Inflammatory macrophage treated with lipopolysaccharide for 1 hour (primary cell): ENCODE data around the gene PTPA.

ENCODE experiments used
- DNase-seq, 2 donors: peaks; one replicate each; pipeline ENCODE4 v3.0.0-alpha.2; 2020 to 2022

PTPA gene

DNA sequence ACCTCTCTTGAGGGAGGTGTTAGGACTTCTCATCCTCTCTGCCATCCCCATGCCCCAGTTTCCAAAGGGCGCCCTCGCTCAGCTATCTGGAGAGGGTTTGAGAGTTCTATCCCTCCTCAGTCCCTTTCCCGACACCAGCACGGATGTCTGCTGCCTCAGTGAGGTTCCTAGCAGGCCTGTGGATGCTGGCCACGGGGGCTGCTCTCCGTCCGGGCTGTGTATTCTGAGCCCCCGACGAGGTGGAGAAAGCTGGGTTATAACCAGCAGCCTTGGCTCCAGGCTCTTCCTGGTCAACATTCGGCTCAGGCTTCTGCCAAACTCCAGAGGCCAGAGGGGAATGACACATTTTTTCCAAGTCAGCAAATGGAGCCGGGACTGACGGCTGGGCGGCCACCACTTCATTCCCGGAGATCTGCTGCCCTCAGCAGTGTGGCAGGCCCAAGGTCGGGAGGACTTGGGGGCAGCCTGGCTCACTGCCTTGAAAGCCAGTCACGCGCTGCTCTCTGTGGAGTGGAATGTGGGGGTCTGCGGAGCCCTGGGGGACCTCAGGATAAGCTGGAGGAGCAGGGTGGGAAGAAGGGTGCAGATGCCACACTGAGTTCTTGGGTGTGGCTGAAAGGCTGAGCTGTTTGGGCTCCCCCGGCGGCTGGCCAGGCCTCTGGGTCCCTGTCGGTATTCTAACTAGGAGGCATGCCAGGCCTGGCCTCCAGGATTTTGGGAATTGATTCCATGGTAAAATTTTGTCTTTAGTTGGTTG is 27.4 kb downstream of the PTPA start:
- no peak for DNase-seq

DNA sequence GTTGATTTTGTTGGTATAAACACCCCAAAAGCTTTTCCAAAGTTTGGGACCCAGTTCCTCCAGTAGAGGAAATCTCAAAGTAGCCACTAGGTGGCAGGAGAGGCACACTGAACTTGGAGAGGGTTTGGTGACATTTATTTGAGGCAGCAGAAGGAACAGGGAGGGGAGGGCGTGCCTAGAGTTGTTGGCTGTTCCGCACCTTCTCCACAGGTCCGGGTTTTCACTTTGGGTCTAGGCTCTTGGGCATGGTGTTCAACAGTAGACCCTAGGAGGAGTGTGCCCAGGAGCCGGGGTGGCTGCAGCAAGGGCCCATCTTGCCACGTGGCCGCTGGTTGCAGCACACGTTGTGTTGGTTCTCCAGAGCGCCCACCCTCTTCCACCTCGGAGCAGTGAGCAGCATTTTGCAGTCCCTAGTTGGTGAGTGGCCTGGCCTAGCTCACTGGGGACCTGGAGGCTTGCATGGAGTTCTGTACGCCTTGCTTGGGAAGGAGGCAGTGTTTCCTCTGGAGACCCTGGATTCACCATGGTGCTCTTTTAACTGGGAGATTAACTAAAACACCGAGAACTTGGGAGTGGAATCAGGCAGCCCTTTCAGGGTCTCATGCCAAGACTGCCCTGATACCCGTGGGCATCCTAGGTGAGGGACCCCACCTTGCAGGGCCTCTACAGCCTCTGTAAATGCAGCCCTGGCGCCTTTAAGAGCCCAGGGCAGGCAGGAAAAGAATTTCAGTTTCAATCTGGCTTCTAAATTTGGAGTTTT is 28.2 kb downstream of the PTPA start:
- DNase-seq, result peak; percentile 67 to 96

DNA sequence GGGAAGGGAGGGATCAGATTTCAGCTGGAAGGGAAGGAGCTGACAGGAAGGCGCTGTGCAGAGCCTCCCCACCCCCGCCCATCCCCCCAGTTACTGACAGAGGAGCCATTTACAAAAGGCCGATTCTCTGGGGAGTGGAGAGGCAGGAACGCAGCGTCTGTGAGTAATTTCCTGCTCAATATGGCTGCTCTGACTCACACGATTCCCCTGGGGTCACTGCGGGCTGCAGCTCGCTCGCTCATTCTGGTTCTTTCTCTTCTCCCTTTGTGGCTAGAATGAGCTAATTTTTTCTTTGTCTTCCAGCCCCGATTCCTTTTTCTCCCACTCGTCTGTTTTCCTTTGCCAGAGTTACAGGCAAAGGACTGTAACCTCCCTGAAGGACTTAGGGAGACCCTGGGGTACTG is 28.8 kb downstream of the PTPA start:
- peak; percentile 86 to 88 for DNase-seq

DNA sequence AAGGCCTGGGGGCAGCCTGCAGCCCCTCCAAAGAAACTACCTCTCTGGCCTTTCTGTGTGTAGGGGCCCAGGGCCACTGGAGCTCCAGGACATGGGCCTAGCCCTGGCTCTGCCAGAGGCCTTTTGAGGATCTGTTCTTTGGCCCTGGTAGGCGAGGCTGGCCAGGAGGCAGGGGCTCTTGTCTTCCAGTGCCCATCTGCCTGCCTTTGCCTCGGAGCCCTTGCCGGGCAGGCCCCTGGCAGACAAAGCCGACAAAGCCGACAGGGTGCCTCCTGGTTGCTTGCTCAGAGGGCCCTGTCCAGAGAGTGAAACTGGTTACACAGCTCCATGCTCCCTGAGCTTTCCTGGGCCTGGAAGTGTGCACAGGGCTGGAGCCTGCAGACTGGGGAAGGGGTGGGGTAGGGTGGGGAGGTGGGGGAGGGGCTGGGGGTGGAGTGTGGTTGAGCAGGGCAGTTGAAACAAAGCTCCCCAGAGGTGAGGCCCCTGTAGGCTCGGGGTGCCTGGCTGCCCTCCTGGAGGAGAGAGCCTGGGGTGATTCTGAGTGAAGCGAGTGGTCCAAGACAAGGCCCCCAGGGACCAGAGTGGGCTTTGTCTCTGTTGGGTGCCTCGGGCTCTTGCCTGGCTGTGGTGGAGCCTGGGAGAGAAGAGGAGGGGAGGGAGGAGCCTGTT is 29.3 kb downstream of the PTPA start:
- DNase-seq, result peak in 1 of 2 donors; percentile 2

- peak; percentile 64 for DNase-seq
These were observed 30.1 kb downstream of the PTPA start for GRCh38 chr9:129141066-129142041.

DNA sequence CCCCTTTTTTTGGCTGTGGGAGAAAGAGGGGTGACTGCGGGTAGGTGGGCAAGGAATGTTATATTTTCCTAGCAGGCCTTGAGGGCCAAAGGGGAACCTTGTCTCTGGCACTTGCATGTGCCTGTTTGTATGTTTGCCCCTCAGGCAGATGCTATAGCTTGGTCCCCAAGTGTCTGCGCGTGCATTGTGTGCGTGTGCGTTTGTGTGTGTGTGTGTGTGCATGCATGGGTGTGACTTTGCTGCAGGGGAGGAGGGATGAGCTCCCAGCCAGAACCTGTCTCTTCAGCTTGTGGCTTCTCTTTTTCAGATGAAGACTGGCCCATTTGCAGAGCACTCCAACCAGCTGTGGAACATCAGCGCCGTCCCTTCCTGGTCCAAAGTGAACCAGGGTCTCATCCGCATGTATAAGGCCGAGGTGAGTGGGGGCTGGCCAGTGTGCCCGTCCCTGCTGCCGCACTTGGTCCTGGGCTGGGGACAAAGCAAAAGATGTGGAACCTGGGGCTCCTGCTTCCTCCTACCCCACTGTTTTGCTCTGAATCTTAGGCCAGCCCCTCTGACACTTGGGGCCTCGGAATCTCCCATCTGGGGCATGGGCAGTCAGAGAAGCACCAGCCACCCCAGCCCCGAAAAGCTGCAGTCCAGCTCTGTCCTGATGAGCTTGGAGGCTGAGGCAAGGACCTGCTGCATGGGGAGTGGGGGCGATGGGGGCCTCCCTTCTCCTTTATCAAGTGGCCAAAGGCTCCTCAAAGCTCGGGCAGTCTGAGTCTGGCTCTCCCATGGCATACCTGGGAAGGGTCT is 31.1 kb downstream of the PTPA start:
- no peak for DNase-seq

GRCh38 chr9:129143031-129143927 is 32.1 kb downstream of the PTPA start:
- DNase-seq, result peak; percentile 33 to 78

DNA sequence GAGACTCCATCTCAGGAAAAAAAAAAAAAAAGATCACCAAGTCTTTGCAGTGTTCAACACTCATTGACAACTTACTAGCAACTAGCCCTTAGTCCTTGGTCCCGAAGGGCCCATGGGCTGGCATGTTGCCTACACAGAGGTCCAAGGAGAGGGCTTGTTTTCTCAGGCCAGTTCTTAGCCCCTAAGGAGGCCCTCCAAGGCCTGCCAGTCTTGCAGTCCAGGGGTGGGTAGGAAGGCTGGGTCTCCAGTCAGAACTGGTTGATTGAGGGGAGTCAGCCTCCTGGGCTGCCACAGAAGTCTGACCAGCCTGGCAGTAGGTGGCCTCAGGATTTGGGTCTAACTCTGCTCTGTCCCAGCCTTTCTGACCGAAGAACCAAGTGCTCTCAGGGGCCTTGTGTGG is 34.1 kb downstream of the PTPA start:
- no peak for DNase-seq

DNA sequence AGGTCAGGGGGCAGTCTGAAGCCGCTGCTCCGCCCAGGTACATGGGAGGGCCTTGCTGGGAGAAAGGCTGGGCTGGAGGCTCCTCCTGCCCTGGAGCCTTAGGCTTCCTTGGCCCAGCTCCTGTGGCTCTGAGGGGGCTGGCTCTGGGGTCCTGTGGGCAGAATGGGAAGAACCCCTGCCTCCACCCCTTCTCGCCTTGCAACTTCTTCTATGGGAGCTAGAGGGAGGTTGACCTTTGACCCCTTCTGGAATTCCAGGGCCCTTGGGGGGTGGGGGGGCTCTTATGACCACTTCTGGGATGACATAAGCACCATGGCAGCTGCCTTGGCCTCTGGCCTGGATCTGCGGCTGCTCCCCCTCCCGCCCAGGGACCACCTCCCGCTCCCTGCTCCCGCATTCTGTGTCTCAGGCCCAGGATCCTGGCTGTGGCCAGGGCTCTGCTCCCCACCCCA is 34.7 kb downstream of the PTPA start:
- no peak for DNase-seq

- DNase-seq, result no peak
These were observed 35.3 kb downstream of the PTPA start for GRCh38 chr9:129146441-129146941.

- no peak for DNase-seq
These were observed 37.4 kb downstream of the PTPA start for GRCh38 chr9:129148463-129149204.

GRCh38 chr9:129149442-129149841 is 38.2 kb downstream of the PTPA start:
- DNase-seq, result no peak

GRCh38 chr9:129150122-129150521 is 38.9 kb downstream of the PTPA start:
- DNase-seq, result no peak

DNA sequence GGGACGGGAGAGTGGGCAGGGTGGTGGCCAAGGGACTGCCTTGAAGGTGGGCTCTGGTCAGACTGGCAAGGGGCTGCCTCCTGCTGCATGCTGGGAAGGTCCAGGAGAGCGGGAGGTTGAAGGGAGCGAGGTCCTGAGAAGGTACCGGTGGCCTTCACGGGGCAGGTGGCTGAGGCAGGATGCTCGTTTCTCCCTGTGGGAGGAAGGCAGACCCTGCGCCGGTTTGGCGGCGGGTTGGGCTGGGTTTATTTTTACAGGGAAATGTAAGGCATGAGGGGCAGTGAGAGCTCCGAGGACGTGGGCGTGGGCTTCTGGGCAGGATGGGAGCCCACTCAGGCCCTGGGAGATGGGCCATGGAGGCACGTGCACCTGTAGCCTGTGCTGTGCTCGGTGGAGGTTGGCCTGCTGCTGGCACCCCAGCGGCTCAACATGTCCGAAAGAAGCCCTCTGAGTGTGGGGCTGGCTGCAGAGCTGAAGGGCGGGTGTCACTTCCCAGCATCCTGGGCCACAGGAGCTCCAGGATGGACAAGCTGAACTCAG is 39.5 kb downstream of the PTPA start:
- DNase-seq, result no peak

GRCh38 chr9:129151469-129151868 is 40.3 kb downstream of the PTPA start:
- DNase-seq, result no peak

- no peak for DNase-seq
These were observed 43.8 kb downstream of the PTPA start for GRCh38 chr9:129154866-129155477.

- no peak for DNase-seq
These were observed 44.9 kb downstream of the PTPA start for GRCh38 chr9:129156163-129156562.

DNA sequence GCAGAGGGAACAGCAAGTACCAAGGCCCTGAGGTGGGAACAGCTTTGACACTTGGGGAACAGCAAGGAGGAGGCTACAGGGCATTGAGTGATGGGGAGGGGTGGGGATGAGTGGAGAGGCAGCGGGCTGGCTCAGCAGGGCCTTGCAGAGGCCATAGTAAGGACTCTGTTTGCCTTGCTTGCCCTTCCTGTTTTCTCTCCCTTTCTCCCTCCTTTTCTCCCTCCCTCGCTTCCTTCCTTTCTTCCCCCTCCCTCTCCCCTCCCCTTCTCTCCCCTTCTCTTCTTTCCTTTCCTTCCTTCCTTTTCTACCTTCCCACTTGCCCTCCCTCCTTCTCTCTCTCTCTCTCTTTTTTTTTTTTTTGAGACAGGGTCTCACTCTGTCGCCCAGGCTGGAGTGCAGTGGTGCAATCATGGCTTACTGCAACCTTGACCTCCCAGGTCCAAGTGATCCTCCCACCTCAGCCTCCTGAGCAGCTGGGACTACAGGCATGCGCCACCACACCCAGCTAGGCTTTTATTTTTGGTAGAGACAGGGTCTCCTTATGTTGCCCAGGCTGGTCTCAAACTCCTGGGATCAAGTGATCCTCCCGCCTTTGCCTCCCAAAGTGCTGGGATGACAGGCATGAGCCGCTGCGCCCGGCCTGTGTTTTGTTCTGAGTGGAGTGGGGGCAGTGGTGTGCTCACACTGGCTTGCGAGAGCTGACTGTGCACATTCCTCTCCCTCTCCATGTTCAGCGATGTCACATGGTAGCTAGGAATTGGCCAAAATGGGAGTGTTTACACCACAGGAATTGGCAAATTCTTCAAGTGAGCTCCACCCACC is 49.7 kb downstream of the PTPA start:
- peak in 1 of 2 donors; percentile 24 for DNase-seq
